ENCODE results near the gene STX16. TPM values are rescaled to one million over a fixed set of nuclear protein-coding genes. Genes with fewer than 3 reads are reported as not detected.

The STX16 gene
- total RNA-seq, 3 donors from 2014 or later, result 42.2 to 70.4 (median 43.1) TPM

DNA sequence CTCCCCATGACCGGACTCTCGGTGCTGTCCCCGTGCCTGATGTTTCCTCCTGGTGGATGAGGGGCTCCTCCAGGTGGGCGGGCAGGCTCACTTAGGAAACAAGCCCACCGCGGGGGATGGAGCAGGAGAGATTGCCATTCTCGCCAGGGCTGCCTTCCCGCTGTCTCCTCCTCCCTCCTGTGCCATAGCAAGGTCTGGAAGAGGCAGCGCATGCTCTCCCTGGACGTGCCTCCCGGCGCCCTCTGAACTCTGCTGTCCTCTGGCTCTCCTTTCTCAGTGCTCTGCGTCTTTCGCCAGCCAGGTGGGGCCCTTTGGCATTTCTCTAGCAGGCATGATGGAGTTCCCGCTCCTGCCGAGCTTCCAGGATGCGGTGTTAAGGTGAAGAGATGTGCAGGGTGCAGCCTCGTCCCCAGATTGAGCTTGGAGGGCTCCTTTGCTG is 24.1 kb downstream of the STX16 start:
- ATAC-seq (no peak), DNase-seq (no peak)
- Histone ChIP-seq H3K9me3 (no peaks in the 10 kb centered on the region), H3K4me1 (ENCODE audit: low read depth) (no peaks in the 10 kb centered on the region), H3K36me3 (ENCODE audit: low read depth) (peaks cover 8% of the 10 kb centered on the region), H3K4me3 (no peak overlapping the region)
- TF ChIP-seq, protein P1, sequence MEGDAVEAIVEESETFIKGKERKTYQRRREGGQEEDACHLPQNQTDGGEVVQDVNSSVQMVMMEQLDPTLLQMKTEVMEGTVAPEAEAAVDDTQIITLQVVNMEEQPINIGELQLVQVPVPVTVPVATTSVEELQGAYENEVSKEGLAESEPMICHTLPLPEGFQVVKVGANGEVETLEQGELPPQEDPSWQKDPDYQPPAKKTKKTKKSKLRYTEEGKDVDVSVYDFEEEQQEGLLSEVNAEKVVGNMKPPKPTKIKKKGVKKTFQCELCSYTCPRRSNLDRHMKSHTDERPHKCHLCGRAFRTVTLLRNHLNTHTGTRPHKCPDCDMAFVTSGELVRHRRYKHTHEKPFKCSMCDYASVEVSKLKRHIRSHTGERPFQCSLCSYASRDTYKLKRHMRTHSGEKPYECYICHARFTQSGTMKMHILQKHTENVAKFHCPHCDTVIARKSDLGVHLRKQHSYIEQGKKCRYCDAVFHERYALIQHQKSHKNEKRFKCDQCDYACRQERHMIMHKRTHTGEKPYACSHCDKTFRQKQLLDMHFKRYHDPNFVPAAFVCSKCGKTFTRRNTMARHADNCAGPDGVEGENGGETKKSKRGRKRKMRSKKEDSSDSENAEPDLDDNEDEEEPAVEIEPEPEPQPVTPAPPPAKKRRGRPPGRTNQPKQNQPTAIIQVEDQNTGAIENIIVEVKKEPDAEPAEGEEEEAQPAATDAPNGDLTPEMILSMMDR (IDR thresholded peaks at IDR 0.05), result no peak
- intact Hi-C loops (cut with DNase I, micrococcal nuclease), result no loop called here

DNA sequence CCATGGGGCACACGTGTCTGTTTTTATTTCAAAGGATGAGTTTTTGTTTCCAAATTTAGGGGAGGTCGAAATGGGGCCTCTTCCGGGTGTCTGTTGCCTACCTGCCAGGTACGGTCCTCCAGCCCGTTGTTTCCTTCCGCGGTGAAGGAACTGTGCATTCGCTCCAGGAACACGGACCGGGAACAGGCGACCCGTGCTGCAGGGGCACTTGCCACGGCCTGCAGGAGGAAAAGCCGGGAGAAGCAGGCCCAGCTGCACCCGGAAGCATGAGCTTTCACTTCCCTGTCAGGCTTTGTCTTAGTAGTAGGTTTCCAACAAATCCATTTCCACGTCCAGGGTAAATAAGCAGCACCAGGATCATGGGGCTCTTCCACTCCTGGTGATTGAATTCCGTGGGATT is 24.6 kb downstream of the STX16 start:
- TF ChIP-seq, protein P1 (IDR thresholded peaks at IDR 0.05), result no peak
- Histone ChIP-seq H3K36me3 (ENCODE audit: low read depth) (peaks cover 8% of the 10 kb centered on the region), H3K9me3 (no peaks in the 10 kb centered on the region)

DNA sequence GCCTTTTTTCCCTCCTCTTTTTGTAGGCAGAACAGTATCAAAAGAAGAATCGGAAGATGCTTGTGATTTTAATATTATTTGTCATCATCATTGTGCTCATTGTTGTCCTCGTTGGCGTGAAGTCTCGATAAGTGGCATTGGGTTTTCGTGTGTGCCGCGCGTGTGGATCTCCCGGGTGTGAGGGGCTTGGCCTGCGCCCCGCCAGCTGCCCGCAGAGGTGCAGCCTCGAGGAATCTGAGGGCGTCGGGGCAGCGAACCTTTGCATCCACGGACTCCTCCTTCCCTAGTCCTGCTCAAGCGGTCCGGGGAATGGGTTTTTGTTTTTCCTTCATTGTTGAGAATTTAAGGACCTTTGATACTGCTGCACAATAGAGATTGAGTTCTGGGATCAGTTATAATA is 25.1 kb downstream of the STX16 start:
- no peak for ATAC-seq
- no peak for DNase-seq
- intact Hi-C loops (cut with DNase I, micrococcal nuclease), result no loop called here
- TF ChIP-seq, protein P1 (IDR thresholded peaks at IDR 0.05), result no peak
- H3K9me3 ChIP-seq, result no peaks in the 10 kb centered on the region
- no peaks in the 10 kb centered on the region for H3K4me1 ChIP-seq (ENCODE audit: low read depth)
- H3K36me3 ChIP-seq (ENCODE audit: low read depth), result peaks cover 8% of the 10 kb centered on the region
- no peak overlapping the region for H3K4me3 ChIP-seq

More for the DNA sequence above, 24.6 kb downstream of the STX16 start:
- no peaks in the 10 kb centered on the region for H3K4me1 ChIP-seq (ENCODE audit: low read depth)
- no peak for DNase-seq
- H3K4me3 ChIP-seq, result no peak overlapping the region
- ATAC-seq, result no peak
- intact Hi-C loops (cut with DNase I, micrococcal nuclease), result no loop called here

DNA sequence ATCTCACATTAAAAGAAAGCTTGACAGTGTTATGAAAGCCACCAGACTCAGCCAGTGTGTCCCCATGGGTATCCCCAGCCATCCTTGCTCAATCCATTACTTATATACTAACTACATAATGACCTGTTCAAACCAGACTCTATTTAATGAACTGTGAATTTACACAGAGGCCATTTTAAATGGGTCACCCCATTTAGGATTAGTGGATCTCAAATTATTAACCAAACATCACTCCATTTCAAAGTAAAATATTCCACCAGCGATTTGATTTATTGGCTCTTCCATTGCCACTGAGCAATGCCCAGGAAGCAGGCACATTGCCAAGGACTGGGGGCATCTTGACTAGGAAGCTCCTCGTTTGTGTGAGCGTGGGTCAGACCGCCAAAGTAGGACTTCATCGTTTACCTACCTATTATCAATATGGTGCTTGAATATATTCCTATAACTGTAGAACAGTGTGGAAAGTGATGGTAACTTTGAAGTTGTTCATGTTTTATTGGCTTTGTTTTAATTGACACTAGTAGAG is 26.1 kb downstream of the STX16 start:
- intact Hi-C loops (cut with DNase I, micrococcal nuclease), result no loop called here
- H3K4me3 ChIP-seq, result no peak overlapping the region
- no peak for DNase-seq
- TF ChIP-seq, protein P1 (IDR thresholded peaks at IDR 0.05), result no peak
- H3K36me3 ChIP-seq (ENCODE audit: low read depth), result peaks cover 8% of the 10 kb centered on the region
- no peak for ATAC-seq
- no peaks in the 10 kb centered on the region for H3K4me1 ChIP-seq (ENCODE audit: low read depth)
- H3K9me3 ChIP-seq, result no peaks in the 10 kb centered on the region

DNA sequence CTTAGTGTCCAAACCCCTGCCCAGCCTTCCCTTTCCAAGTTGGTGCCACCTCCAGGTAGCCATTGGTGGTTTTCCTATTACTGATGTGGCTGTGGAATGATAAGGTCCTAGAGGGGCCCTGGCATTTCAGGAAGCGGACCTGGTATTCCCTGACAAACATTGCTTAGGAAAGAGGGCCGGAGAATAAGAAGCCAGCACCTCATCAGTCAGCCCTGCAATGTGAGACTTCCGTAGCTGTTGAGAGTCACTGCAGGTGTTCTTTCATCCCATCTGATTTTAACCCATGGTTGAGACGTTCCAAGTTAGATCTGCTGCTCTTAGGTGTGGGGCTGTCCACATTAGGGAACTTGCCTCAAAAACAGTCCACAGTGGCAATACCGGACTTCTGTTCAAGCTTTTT is 26.7 kb downstream of the STX16 start:
- ATAC-seq, result no peak

More for the DNA sequence above, 26.7 kb downstream of the STX16 start:
- Histone ChIP-seq H3K4me1 (ENCODE audit: low read depth) (no peaks in the 10 kb centered on the region), H3K4me3 (no peak overlapping the region), H3K36me3 (ENCODE audit: low read depth) (peaks cover 8% of the 10 kb centered on the region), H3K9me3 (no peaks in the 10 kb centered on the region)
- TF ChIP-seq, protein P1 (IDR thresholded peaks at IDR 0.05), result no peak
- intact Hi-C loops (cut with DNase I, micrococcal nuclease), result no loop called here
- no peak for DNase-seq
